Brain microvascular endothelial cell (primary cell): ENCODE results near the gene KITLG.

Experiments
- DNase-seq: peaks from one replicate; pipeline ENCODE4 v3.0.0-alpha.2; 2020
- H3K27ac ChIP-seq: fragments of 250-450 bp; sonication (Bioruptor Pico); 2 replicates; pipeline ENCODE4 v1.5.1; 2020; ENCODE audit warnings: mild to moderate bottlenecking, moderate library complexity
- H3K27me3 ChIP-seq: fragments of 250-450 bp; sonication (Bioruptor Pico); replicated peaks from 2 replicates; pipeline ENCODE4 v1.5.1; 2020; ENCODE audit warnings: mild to moderate bottlenecking
- H3K36me3 ChIP-seq: fragments of 250-450 bp; sonication (Bioruptor Pico); replicated peaks from 2 replicates; pipeline ENCODE4 v1.5.1; 2020; ENCODE audit warnings: mild to moderate bottlenecking
- H3K4me3 ChIP-seq: 2 replicates; pipeline ENCODE4 v1.5.1; 2011; ENCODE audit warnings: low read depth, mild to moderate bottlenecking, control low read depth, low read length, moderate library complexity
- CTCF ChIP-seq: IDR thresholded peaks from 2 replicates; pipeline ENCODE4 v1.5.1; 2011; ENCODE audit warnings: low read depth, mild to moderate bottlenecking, moderate library complexity, low read length, control low read depth, inconsistent platforms; ENCODE audit errors: missing control alignments
- in situ Hi-C: cut with HindIII; loops from 2 replicates; pipeline ENCODE4 v1.10.0; 2017; ENCODE audit warnings: low sequenced_read_pairs, low pct_ligation_motif_present

The KITLG gene

GRCh38 chr12:88562846-88563582, 17.3 kb downstream of the KITLG start:
- no peak overlapping the region for H3K4me3 ChIP-seq
- in situ Hi-C loops, result no loop called here
- H3K27me3 ChIP-seq, result no peaks in the 10 kb centered on the region
- TF ChIP-seq CTCF, result no peak
- no peaks in the 10 kb centered on the region for H3K36me3 ChIP-seq
- DNase-seq, result peak; percentile 71
- H3K27ac ChIP-seq, result peak overlapping the region; percentile 61

DNA sequence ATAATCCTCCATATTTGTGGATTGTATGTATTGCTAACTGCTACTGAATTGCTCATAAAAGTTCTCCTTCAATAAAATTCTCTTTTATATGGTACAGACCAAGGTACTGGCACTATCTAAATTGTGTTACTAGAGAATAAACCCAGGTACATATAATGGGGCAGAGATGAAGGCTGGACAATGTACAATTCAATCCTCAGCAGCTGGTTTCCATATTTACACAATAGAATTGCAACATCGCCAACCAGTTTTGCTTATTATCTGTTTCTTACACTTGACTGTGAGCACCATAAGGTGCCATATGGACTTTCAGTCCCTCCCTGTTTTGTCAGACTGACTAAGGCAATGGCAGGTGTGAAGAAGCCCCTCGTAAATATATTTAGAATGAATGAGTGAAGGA, 18.1 kb downstream of the KITLG start:
- H3K27me3 ChIP-seq, result no peaks in the 10 kb centered on the region
- no peak for DNase-seq
- in situ Hi-C loops, result no loop called here
- no peaks in the 10 kb centered on the region for H3K36me3 ChIP-seq
- H3K4me3 ChIP-seq, result no peak overlapping the region
- H3K27ac ChIP-seq, result no peak overlapping the region
- no peak for TF ChIP-seq CTCF

GRCh38 chr12:88559772-88560171, 20.5 kb downstream of the KITLG start:
- Histone ChIP-seq H3K36me3 (no peaks in the 10 kb centered on the region), H3K4me3 (no peak overlapping the region), H3K27ac (no peak overlapping the region), H3K27me3 (no peaks in the 10 kb centered on the region)
- in situ Hi-C loops, result no loop called here
- DNase-seq, result no peak
- TF ChIP-seq CTCF, result no peak

- Histone ChIP-seq H3K4me3 (no peak overlapping the region), H3K27ac (no peak overlapping the region), H3K36me3 (no peaks in the 10 kb centered on the region), H3K27me3 (no peaks in the 10 kb centered on the region)
- DNase-seq, result no peak
- in situ Hi-C loops, result no loop called here
- no peak for TF ChIP-seq CTCF
Measured at GRCh38 chr12:88559199-88559598, 21.1 kb downstream of the KITLG start.

DNA sequence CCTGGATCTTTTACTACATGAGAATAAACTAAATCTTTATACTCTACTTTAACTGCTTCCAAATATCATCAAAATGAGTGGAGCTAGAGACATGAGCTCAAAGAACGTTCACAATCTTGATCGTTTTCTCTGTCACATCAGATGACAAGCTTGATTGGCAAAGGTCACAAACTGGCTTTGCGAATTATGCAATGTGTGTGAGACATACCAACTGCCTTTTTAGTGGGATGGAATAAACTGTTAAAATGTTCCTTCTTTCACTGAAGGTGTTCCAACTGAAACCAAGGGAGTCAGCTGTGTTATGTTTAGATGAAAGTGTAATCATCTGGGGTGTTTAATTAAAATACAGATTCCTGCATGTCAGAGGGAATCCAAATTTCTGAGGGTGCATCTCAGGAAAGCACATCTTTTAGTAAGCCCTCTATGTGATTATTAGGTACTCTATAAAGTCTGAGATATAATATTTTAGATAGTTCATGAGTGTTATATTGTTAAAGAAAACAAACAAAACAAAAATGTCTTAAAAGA, 21.9 kb downstream of the KITLG start:
- Histone ChIP-seq H3K27me3 (no peaks in the 10 kb centered on the region), H3K4me3 (no peak overlapping the region), H3K36me3 (no peaks in the 10 kb centered on the region), H3K27ac (no peak overlapping the region)
- no peak for TF ChIP-seq CTCF
- no peak for DNase-seq
- in situ Hi-C loops, result no loop called here
